ENCODE measurements around the gene MYL11.

The MYL11 gene

GRCh38 chr16:30355144-30355953 lies 19.3 kb upstream of the MYL11 start, which contains the start of gene CD2BP2 (continued):
- TF ChIP-seq ZNF311 (tag by site-specific recombination; IDR thresholded peaks at IDR 0.05; ENCODE audit: borderline replicate concordance) (no peak), BCL11A (tag by site-specific recombination; IDR thresholded peaks at IDR 0.05; ENCODE audit: low read depth) (peak; percentile 99), ZNF37A (tag by site-specific recombination; IDR thresholded peaks at IDR 0.05) (no peak), ZNF776 (tag by site-specific recombination; IDR thresholded peaks at IDR 0.05; ENCODE audit: borderline replicate concordance) (no peak), ZNF202 (tag by site-specific recombination; IDR thresholded peaks at IDR 0.05; ENCODE audit: borderline replicate concordance) (no peak), ZBTB6 (tag by site-specific recombination; IDR thresholded peaks at IDR 0.05) (peak; percentile 35), ZNF398 (tag by site-specific recombination; IDR thresholded peaks at IDR 0.05) (no peak; the same call in none of the 2 replicates), KLF9 (tag by site-specific recombination; IDR thresholded peaks at IDR 0.05; ENCODE audit: low read depth) (peak; percentile 74), PRDM4 (tag by site-specific recombination; IDR thresholded peaks at IDR 0.05) (no peak), ZNF830 (tag by site-specific recombination; IDR thresholded peaks at IDR 0.05; ENCODE audit: low read depth) (no peak), ZNF571 (tag by site-specific recombination; IDR thresholded peaks at IDR 0.05) (no peak), KLF17 (tag by site-specific recombination; IDR thresholded peaks at IDR 0.05) (peak; percentile 62), SALL2 (tag by site-specific recombination; IDR thresholded peaks at IDR 0.05; ENCODE audit: borderline replicate concordance) (no peak), ZBTB48 (tag by site-specific recombination; IDR thresholded peaks at IDR 0.05) (peak; percentile 94), ZNF112 (tag by site-specific recombination; IDR thresholded peaks at IDR 0.05) (no peak), AEBP2 (tag by site-specific recombination; IDR thresholded peaks at IDR 0.05; ENCODE audit: borderline replicate concordance) (no peak), ZNF391 (tag by site-specific recombination; IDR thresholded peaks at IDR 0.05; ENCODE audit: borderline replicate concordance, low read depth) (peak; percentile 92; the same call in 1 of the 2 replicates), ZNF785 (tag by site-specific recombination; IDR thresholded peaks at IDR 0.05) (peak; percentile 40; the same call in 1 of the 2 replicates), REPIN1 (tag by site-specific recombination; IDR thresholded peaks at IDR 0.05; ENCODE audit: low read depth) (no peak), ZNF692 (tag by site-specific recombination; IDR thresholded peaks at IDR 0.05) (peak; percentile 70), ZBTB10 (tag by site-specific recombination; IDR thresholded peaks at IDR 0.05) (no peak), ZNF248 (tag by site-specific recombination; IDR thresholded peaks at IDR 0.05) (no peak), ZIC2 (tag by site-specific recombination; IDR thresholded peaks at IDR 0.05) (no peak)

Measured in HEK293 (cell line).